HG03432 (cell line): ENCODE data around the gene OR14A2.
A peak's percentile ranks its signal among the peaks of the same experiment; 100 is the strongest.
"Not testable (repeated sequence)": the region's sequence is repeated elsewhere in the genome, so short reads cannot be mapped to it uniquely, and the experiment has no call there.

ENCODE experiments used
- ATAC-seq: cut with Tn5 transposase; IDR thresholded peaks from one replicate; pipeline ENCODE4 v1.9.1; 2021; ENCODE audit warnings: mild to moderate bottlenecking, moderate library complexity; ENCODE audit not compliant: unreplicated experiment

OR14A2 gene

GRCh38 chr1:247748041-247748440, at the start of gene OR14A2:
OR14A2 (minus strand) TSS chr1:247748141.
- no peak for ATAC-seq

GRCh38 chr1:247797518-247797917, 49.6 kb upstream of the OR14A2 start:
- no peak for ATAC-seq

GRCh38 chr1:247769603-247770002, 21.7 kb upstream of the OR14A2 start:
- no peak for ATAC-seq

- no peak for ATAC-seq
These were observed 12.5 kb upstream of the OR14A2 start, which contains the start of gene OR1C1 for GRCh38 chr1:247760456-247760855. OR1C1 (minus strand) TSS chr1:247760556; CDS start chr1:247758406, 2,150 bp downstream.

GRCh38 chr1:247754311-247754710, 6.4 kb upstream of the OR14A2 start:
- not testable (repeated sequence) for ATAC-seq

GRCh38 chr1:247749870-247750269, 1.9 kb upstream of the OR14A2 start:
- no peak for ATAC-seq

- no peak for ATAC-seq
These were observed 325 bp downstream of the OR14A2 start for GRCh38 chr1:247747616-247748015.

GRCh38 chr1:247746391-247746935, 1.5 kb downstream of the OR14A2 start:
- no peak for ATAC-seq

GRCh38 chr1:247742215-247742760, 5.7 kb downstream of the OR14A2 start:
- not testable (repeated sequence) for ATAC-seq

GRCh38 chr1:247741756-247742155, 6.2 kb downstream of the OR14A2 start:
- ATAC-seq, result no peak

- ATAC-seq, result no peak
These were observed 7.2 kb downstream of the OR14A2 start for GRCh38 chr1:247740721-247741120.

- ATAC-seq, result no peak
These were observed 9.6 kb downstream of the OR14A2 start, which contains the start of gene OR14K1 for GRCh38 chr1:247738315-247738714. OR14K1 (plus strand) TSS chr1:247738615; CDS start chr1:247738615, 0 bp downstream.

- ATAC-seq, result no peak
These were observed 26.7 kb downstream of the OR14A2 start for GRCh38 chr1:247721222-247721621.

- no peak for ATAC-seq
These were observed 31.4 kb downstream of the OR14A2 start, which contains the start of gene OR6F1 for GRCh38 chr1:247716546-247716945. OR6F1 (minus strand) TSS chr1:247716646; CDS start chr1:247712755, 3,891 bp downstream.

GRCh38 chr1:247713753-247714152, 34.2 kb downstream of the OR14A2 start:
- ATAC-seq, result no peak

GRCh38 chr1:247710681-247711080, 37.3 kb downstream of the OR14A2 start:
- ATAC-seq, result not testable (repeated sequence)

- no peak for ATAC-seq
These were observed 46.6 kb downstream of the OR14A2 start for GRCh38 chr1:247701338-247701737.

GRCh38 chr1:247681288-247681897, 66.5 kb downstream of the OR14A2 start:
- ATAC-seq, result peak; percentile 91

- ATAC-seq, result no peak
These were observed 67.8 kb downstream of the OR14A2 start for GRCh38 chr1:247680171-247680570.

- no peak for ATAC-seq
These were observed 68.3 kb downstream of the OR14A2 start, which contains the start of gene OR13G1 for GRCh38 chr1:247679639-247680038. OR13G1 (minus strand) TSS chr1:247679739; CDS start chr1:247673041, 6,698 bp downstream.
